Stomach (tissue), 4 donors: ENCODE results near the gene SKI.

ENCODE experiments used
- CTCF ChIP-seq, 7 experiments: fragments of 450-650 bp in 4 of 7; fragments of 200-600 bp in 3 of 7; sonication (generic) in 3 of 7; IDR thresholded peaks; one replicate each; pipeline ENCODE4 v1.5.1; 2016 to 2019; ENCODE audit warnings: antibody characterized with exemption in 7 of 7, control low read depth in 2 of 7, mild to moderate bottlenecking in 1 of 7
- EP300 ChIP-seq: sonication (generic); formaldehyde crosslinking; IDR thresholded peaks from one replicate; pipeline ENCODE4 v1.6.1; 2017; ENCODE audit warnings: antibody characterized with exemption
- POLR2A ChIP-seq, 4 donors: fragments of 450-650 bp; IDR thresholded peaks; one replicate each; pipeline ENCODE4 v1.6.1; 2016; ENCODE audit warnings: antibody characterized with exemption in 4 of 4, control low read depth in 2 of 4, mild to moderate bottlenecking in 1 of 4, moderate library complexity in 1 of 4
- POLR2AphosphoS5 ChIP-seq, 3 donors: sonication (generic); formaldehyde crosslinking; IDR thresholded peaks; one replicate each; pipeline ENCODE4 v1.6.1; 2016; ENCODE audit warnings: antibody characterized with exemption in 3 of 3

GRCh38 chr1:2294033-2294724 lies 66.1 kb downstream of the SKI start:
- TF ChIP-seq EP300 = no peak
- no peak for TF ChIP-seq CTCF (IDR thresholded peaks at IDR 0.05)
- TF ChIP-seq POLR2A (IDR thresholded peaks at IDR 0.05) = no peak
- no peak for TF ChIP-seq POLR2AphosphoS5 (IDR thresholded peaks at IDR 0.05)
